HepG2 (cell line): ENCODE measurements around the gene HLCS. TPM values are rescaled to one million over a fixed set of nuclear protein-coding genes. Genes with fewer than 3 reads are reported as not detected.

Experiments used
- ATAC-seq: fragments of 200-7000 bp; cut with Tn5 transposase; 3 replicates; pipeline ENCODE4 v1.9.1; 2020; ENCODE audit warnings: mild to moderate bottlenecking, moderate library complexity
- BruUV-seq: library from RNA; stranded (reverse); fragments of 400-500 nt; replicated peaks from 2 replicates; lab custom pipeline; 2021; lab: Mats Ljungman, UMichigan
- CTCF ChIA-PET: fragments of 300-600 bp; formaldehyde crosslinking; extraction: SDS; loops from one replicate; lab custom pipeline; 2021; ENCODE audit warnings: low total read pairs, inconsistent platforms, low intra/inter-chr PET ratio; lab: Yijun Ruan, JAX
- POLR2A ChIA-PET: fragments of 350-600 bp; sonication (Branson Sonifier 250); formaldehyde crosslinking; loops from one replicate; lab custom pipeline; 2020; ENCODE audit warnings: antibody characterized with exemption, inconsistent platforms; lab: Yijun Ruan, JAX
- DNase-seq: peaks from one replicate; pipeline ENCODE4 v3.0.0-alpha.2; 2015; ENCODE audit warnings: low spot score
- FAIRE-seq: peaks from 3 replicates; lab custom pipeline; 2011; peaks lifted over from hg19 to GRCh38; lab: Jason Lieb, UNC
- H2AFZ ChIP-seq: one replicate; pipeline ENCODE4 v1.6.1; 2011; ENCODE audit warnings: low read length, inconsistent platforms
- H3K27ac ChIP-seq: fragments of 300-600 bp; 3 replicates; pipeline ENCODE4 v1.8.0; 2011; ENCODE audit warnings: mixed run types, mild to moderate bottlenecking, mixed read lengths, low read length, inconsistent platforms; ENCODE audit not compliant: insufficient read depth; ENCODE audit errors: extremely low read length
- H3K27me3 ChIP-seq, 2 experiments: fragments of 200-600 bp in 1 of 2; 2 replicates in 1 of 2; 3 replicates in 1 of 2; pipeline versions ENCODE4 v1.6.0 to v1.8.0; 2011; ENCODE audit warnings: low read length in 2 of 2, mild to moderate bottlenecking in 2 of 2, moderate library complexity in 2 of 2, inconsistent platforms in 1 of 2; ENCODE audit not compliant: insufficient read depth in 2 of 2, control insufficient read depth in 1 of 2
- H3K36me3 ChIP-seq, 2 experiments: fragments of 200-600 bp in 1 of 2; replicated peaks in 1 of 2; 2 replicates in 1 of 2; 3 replicates in 1 of 2; pipeline versions ENCODE4 v1.5.1 to v1.8.0; 2011; ENCODE audit warnings: low read length in 2 of 2, inconsistent platforms in 1 of 2; ENCODE audit not compliant: insufficient read depth in 2 of 2, control insufficient read depth in 1 of 2
- H3K4me1 ChIP-seq: 2 replicates; pipeline ENCODE4 v1.5.1; 2012; ENCODE audit warnings: low read length, inconsistent platforms; ENCODE audit not compliant: insufficient read depth
- H3K4me2 ChIP-seq: 2 replicates; pipeline ENCODE4 v1.6.0; 2011; ENCODE audit warnings: low read depth, low read length, inconsistent platforms
- H3K4me3 ChIP-seq, 3 experiments: fragments of 200-600 bp in 1 of 3; sonication (generic), shearing (Covaris generic) in 1 of 3; replicated peaks in 1 of 3; 2 replicates each; pipeline ENCODE4 v1.5.1; 2011 to 2016; ENCODE audit warnings: low read length in 3 of 3, inconsistent platforms in 2 of 3, low read depth in 2 of 3, mild to moderate bottlenecking in 2 of 3, control low read depth in 1 of 3, mixed read lengths in 1 of 3; ENCODE audit not compliant: insufficient read depth in 1 of 3
- H3K79me2 ChIP-seq: one replicate; pipeline ENCODE4 v1.6.1; 2011; ENCODE audit warnings: low read length, inconsistent platforms; ENCODE audit not compliant: insufficient read depth
- H3K9ac ChIP-seq: 2 replicates; pipeline ENCODE4 v1.6.0; 2011; ENCODE audit warnings: mild to moderate bottlenecking, low read depth, low read length, inconsistent platforms; ENCODE audit not compliant: insufficient read depth
- H3K9me3 ChIP-seq: 2 replicates; pipeline ENCODE4 v1.5.1; 2012; ENCODE audit warnings: mild to moderate bottlenecking, low read length
- H4K20me1 ChIP-seq: 2 replicates; pipeline ENCODE4 v1.6.0; 2011; ENCODE audit warnings: inconsistent platforms, mild to moderate bottlenecking, low read length, moderate library complexity; ENCODE audit not compliant: insufficient read depth
- CBX5 ChIP-seq: sonication (generic); formaldehyde crosslinking; IDR thresholded peaks from 2 replicates; pipeline ENCODE4 v1.4.0; 2020; ENCODE audit warnings: missing genetic modification reagents, borderline replicate concordance
- GLI4 ChIP-seq: sonication (generic); formaldehyde crosslinking; IDR thresholded peaks from 2 replicates; pipeline ENCODE4 v1.5.1; 2020; ENCODE audit warnings: missing genetic modification reagents, mild to moderate bottlenecking, moderate library complexity, borderline replicate concordance
- HHEX ChIP-seq: IDR thresholded peaks from 2 replicates; pipeline ENCODE4 v1.6.1; 2016; ENCODE audit warnings: control low read depth
- HOXA9 ChIP-seq: sonication (generic); formaldehyde crosslinking; IDR thresholded peaks from 2 replicates; pipeline ENCODE4 v1.8.1; 2022; ENCODE audit warnings: missing genetic modification reagents, mild to moderate bottlenecking, moderate library complexity, borderline replicate concordance
- LBX2 ChIP-seq: sonication (generic); formaldehyde crosslinking; IDR thresholded peaks from 2 replicates; pipeline ENCODE4 v1.5.0; 2020; ENCODE audit warnings: missing genetic modification reagents, mild to moderate bottlenecking, borderline replicate concordance
- NR2F2 ChIP-seq: IDR thresholded peaks from 2 replicates; pipeline ENCODE4 v1.6.1; 2012; ENCODE audit warnings: low read depth, inconsistent platforms, borderline replicate concordance
- POLR2AphosphoS5 ChIP-seq: IDR thresholded peaks from 2 replicates; pipeline ENCODE4 v1.6.1; 2012; ENCODE audit warnings: low read depth, low read length
- ZNF230 ChIP-seq: sonication (generic); formaldehyde crosslinking; IDR thresholded peaks from 2 replicates; pipeline ENCODE4 v1.4.0; 2020; ENCODE audit warnings: mild to moderate bottlenecking, missing genetic modification reagents
- ZNF781 ChIP-seq: sonication (generic); formaldehyde crosslinking; IDR thresholded peaks from 2 replicates; pipeline ENCODE4 v1.5.1; 2020; ENCODE audit warnings: borderline replicate concordance, mild to moderate bottlenecking, missing genetic modification reagents; ENCODE audit errors: not compliant biosample characterization
- ZNF883 ChIP-seq: sonication (generic); formaldehyde crosslinking; IDR thresholded peaks from 2 replicates; pipeline ENCODE4 v1.5.1; 2020; ENCODE audit warnings: mild to moderate bottlenecking, missing genetic modification reagents; ENCODE audit errors: not compliant biosample characterization
- whole genome bisulfite sequencing: methylation state at CpG from one replicate; pipeline ENCODE4 v1.1.6; 2017; ENCODE audit warnings: low lambda C conversion rate; 5-methylcytosine and 5-hydroxymethylcytosine counted together
- in situ Hi-C: cut with HindIII; loops from 2 replicates; pipeline ENCODE4 v1.10.0; 2017; ENCODE audit warnings: low pct_unique_long_range_greater_than_20kb; ENCODE audit not compliant: extremely low pct_ligation_motif_present
- intact Hi-C: fragments of 100-400 bp; cut with micrococcal nuclease; formaldehyde crosslinking; loops from one replicate; pipeline ENCODE4 v1.10.0; 2022; ENCODE audit not compliant: unreplicated experiment
- polyA plus RNA-seq, 8 experiments: library from polyadenylated mRNA; depleted of rRNA in 3 of 8; stranded (reverse) in 7 of 8; unstranded in 1 of 8; fragments of >200 nt; fragmentation: Illumina TruSeq in 4 of 8; extraction: Trizol in 4 of 8; gene quantifications; 2 replicates each; pipeline versions ENCODE4 v1.2.1 to v1.2.3, GENCODE V29; 2011 to 2016; ENCODE audit warnings: low read depth in 4 of 8, missing spikeins in 1 of 8, mixed read lengths in 1 of 8; ENCODE audit not compliant: insufficient read depth in 1 of 8
- total RNA-seq, 5 experiments: library from RNA; depleted of rRNA; stranded (reverse); fragments of >200 nt; fragmentation: Illumina TruSeq; extraction: Trizol; gene quantifications; 2 replicates each; pipeline ENCODE4 v1.2.3, GENCODE V29; 2016; ENCODE audit warnings: low read depth in 1 of 5
- TF ChIP-seq, protein P1 (sequence below): sonication (generic); formaldehyde crosslinking; IDR thresholded peaks from 2 replicates; pipeline ENCODE4 v1.4.0; 2020; ENCODE audit warnings: mild to moderate bottlenecking, missing genetic modification reagents

Gene HLCS
- total and polyA plus RNA-seq, 2 of the 13 experiments (the other 11 are each of a cell fraction or from before 2014, with no cell fraction given) = 7.9 to 12.3 TPM

- TF ChIP-seq GLI4 (CRISPR knock-in tag) (no peak), HOXA9 (CRISPR knock-in tag) (no peak), POLR2AphosphoS5 (no peak), LBX2 (CRISPR knock-in tag) (no peak), NR2F2 (no peak), HHEX (CRISPR knock-in tag) (no peak), ZNF781 (CRISPR knock-in tag) (no peak), ZNF230 (CRISPR knock-in tag) (no peak), CBX5 (CRISPR knock-in tag) (no peak), ZNF883 (CRISPR knock-in tag) (no peak)
- TF ChIP-seq, protein P1, sequence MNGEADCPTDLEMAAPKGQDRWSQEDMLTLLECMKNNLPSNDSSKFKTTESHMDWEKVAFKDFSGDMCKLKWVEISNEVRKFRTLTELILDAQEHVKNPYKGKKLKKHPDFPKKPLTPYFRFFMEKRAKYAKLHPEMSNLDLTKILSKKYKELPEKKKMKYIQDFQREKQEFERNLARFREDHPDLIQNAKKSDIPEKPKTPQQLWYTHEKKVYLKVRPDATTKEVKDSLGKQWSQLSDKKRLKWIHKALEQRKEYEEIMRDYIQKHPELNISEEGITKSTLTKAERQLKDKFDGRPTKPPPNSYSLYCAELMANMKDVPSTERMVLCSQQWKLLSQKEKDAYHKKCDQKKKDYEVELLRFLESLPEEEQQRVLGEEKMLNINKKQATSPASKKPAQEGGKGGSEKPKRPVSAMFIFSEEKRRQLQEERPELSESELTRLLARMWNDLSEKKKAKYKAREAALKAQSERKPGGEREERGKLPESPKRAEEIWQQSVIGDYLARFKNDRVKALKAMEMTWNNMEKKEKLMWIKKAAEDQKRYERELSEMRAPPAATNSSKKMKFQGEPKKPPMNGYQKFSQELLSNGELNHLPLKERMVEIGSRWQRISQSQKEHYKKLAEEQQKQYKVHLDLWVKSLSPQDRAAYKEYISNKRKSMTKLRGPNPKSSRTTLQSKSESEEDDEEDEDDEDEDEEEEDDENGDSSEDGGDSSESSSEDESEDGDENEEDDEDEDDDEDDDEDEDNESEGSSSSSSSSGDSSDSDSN = no peak
- TF ChIP-seq, all 625 proteins: peak for 0
- no peak overlapping the region for H3K4me3 ChIP-seq
- no peaks in the 10 kb centered on the region for H4K20me1 ChIP-seq
- no peak overlapping the region for H2AFZ ChIP-seq
- H3K27ac ChIP-seq = no peak overlapping the region
- POLR2A ChIA-PET = no interaction called here
- no peak overlapping the region for H3K4me2 ChIP-seq
- CTCF ChIA-PET = no interaction called here
- WGBS = 100% methylated on average over 8 of the region's 10 CpGs
- H3K4me1 ChIP-seq = no peaks in the 10 kb centered on the region
- in situ Hi-C loops (no loop called here), intact Hi-C loops (no loop called here)
- H3K9ac ChIP-seq = no peak overlapping the region
- no peak for ATAC-seq
- H3K27me3 ChIP-seq = no peaks in the 10 kb centered on the region
- FAIRE-seq = no peak
- no peak for DNase-seq
- H3K79me2 ChIP-seq = no peaks in the 10 kb centered on the region
- H3K9me3 ChIP-seq = no peaks in the 10 kb centered on the region
- no TSS peak for BruUV-seq
- no peaks in the 10 kb centered on the region for H3K36me3 ChIP-seq
Measured at GRCh38 chr21:36791180-36791579, 175.3 kb downstream of the HLCS start.
